Fibroblast of mammary gland (primary cell): Measurements from ENCODE around the gene CCDC127.

ENCODE experiments used
- DNase-seq: peaks from one replicate; pipeline ENCODE4 v3.0.0-alpha.2; 2010; ENCODE audit warnings: low read depth
- H3K4me3 ChIP-seq: 2 replicates; pipeline ENCODE4 v1.5.1; 2011; ENCODE audit warnings: low read depth, mild to moderate bottlenecking, low read length, moderate library complexity; ENCODE audit not compliant: control insufficient read depth
- TF ChIP-seq, protein P1 (sequence below): conservative IDR thresholded peaks from 2 replicates; pipeline ENCODE4 v1.5.1; 2011; ENCODE audit warnings: low read depth, low read length, inconsistent platforms; ENCODE audit not compliant: control insufficient read depth, insufficient read depth

The CCDC127 gene

DNA sequence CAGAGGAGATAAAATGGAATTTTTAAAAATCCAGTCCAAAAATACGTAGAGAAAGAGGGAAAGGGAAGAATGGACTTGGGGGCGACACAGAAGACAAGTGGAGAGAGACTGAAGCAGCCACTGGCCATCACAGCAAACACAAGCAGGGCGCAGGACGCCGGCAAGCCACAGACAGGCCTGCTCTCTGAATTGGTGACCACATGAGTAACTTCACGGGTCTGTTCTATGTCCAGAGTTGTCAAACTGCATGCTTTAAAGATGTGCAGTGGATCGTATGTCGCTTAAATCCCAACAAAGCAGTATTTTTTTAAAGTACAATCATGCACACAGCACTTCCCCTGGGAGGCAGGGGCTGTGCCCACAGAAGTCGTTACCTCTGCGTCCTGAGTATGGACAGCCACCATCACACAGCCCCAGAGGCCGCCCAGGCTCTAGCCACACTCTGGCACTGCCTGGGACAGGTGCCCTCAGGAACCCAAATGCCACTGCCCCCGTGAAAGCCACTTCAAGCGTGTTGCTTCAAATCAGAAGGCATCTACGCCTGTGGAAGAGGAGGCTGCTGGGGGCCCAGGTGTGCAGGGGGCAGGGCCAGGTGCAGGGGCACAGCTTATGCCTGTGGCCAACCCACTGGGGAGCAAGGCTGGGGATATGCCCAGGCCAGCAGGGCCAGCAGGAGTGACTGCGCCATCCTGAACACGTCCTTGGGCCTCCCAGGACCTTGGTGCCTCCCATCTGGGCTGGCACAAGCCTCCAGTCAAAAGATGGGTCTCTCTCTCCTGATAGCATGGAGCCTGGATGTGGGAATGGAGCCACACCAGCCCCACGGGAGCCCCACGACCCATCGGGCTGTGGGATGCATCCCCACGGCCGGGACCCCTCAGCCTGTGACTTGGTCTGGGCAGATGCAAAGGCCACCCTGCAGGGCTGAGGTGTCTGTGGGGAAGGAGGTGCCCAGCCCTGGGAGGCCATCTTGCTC lies 32.6 kb downstream of the CCDC127 start:
- TF ChIP-seq, protein P1, sequence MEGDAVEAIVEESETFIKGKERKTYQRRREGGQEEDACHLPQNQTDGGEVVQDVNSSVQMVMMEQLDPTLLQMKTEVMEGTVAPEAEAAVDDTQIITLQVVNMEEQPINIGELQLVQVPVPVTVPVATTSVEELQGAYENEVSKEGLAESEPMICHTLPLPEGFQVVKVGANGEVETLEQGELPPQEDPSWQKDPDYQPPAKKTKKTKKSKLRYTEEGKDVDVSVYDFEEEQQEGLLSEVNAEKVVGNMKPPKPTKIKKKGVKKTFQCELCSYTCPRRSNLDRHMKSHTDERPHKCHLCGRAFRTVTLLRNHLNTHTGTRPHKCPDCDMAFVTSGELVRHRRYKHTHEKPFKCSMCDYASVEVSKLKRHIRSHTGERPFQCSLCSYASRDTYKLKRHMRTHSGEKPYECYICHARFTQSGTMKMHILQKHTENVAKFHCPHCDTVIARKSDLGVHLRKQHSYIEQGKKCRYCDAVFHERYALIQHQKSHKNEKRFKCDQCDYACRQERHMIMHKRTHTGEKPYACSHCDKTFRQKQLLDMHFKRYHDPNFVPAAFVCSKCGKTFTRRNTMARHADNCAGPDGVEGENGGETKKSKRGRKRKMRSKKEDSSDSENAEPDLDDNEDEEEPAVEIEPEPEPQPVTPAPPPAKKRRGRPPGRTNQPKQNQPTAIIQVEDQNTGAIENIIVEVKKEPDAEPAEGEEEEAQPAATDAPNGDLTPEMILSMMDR, result no peak
- no peak overlapping the region for H3K4me3 ChIP-seq
- DNase-seq, result no peak

DNA sequence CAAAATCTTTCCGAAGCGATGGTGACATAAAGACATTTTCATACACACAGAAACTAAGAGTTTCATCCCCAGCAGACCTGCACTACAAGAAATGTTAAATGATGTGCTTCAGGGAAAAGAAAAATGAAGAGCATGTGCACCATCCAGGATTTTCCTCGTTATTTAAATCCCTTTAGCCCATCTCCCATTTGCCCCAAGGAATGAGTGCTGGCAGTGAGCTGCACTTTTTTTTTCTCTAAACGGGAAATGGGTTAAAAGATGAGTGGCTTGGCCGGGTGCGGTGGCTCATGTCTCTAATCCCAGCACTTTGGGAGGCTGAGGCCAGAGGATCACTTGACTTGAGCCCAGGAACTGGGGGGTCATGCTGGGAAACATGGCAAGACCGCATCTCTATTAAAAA lies 33.5 kb downstream of the CCDC127 start:
- no peak overlapping the region for H3K4me3 ChIP-seq
- TF ChIP-seq, protein P1, result no peak
- DNase-seq, result no peak

DNA sequence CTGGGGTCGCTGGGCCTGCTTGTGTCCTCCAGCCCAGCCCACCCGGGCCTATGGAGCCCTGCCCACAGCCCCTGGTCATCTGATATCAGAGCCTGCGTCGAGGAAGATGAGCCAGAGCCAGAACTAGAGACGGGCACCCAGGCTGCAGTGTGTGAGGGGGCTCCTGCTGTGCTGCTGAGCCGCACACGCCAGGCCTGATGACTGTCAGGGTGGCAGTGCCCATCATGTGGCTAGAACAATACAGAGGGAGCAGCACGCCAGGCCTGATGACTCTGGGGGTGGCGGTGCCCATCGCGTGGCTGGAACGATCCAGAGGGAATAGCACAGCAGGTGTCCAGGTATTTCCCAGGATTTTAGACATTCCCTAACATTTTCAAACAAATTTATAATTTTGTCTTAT lies 35.8 kb downstream of the CCDC127 start:
- TF ChIP-seq, protein P1, result no peak
- DNase-seq, result no peak
- no peak overlapping the region for H3K4me3 ChIP-seq

DNA sequence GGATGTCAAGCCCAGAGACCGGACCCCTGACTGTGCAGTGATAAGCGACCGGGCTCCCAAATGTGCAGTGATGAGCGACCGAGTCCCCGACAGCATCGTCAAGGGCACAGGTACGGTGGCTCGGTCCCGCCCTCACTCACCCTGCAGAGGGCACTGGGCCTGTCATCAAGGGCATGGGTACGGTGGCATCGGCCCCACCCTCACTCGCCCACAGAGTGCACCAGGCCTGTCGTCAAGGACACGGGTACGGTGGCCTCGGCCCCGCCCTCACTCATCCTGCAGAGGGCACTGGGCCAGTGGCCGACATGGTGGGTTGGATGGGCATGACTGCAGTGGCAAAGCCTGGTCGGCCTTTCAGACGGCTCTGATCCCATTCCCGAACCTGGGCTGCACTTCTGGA lies 36.4 kb downstream of the CCDC127 start:
- DNase-seq, result no peak
- no peak overlapping the region for H3K4me3 ChIP-seq
- TF ChIP-seq, protein P1, result no peak

DNA sequence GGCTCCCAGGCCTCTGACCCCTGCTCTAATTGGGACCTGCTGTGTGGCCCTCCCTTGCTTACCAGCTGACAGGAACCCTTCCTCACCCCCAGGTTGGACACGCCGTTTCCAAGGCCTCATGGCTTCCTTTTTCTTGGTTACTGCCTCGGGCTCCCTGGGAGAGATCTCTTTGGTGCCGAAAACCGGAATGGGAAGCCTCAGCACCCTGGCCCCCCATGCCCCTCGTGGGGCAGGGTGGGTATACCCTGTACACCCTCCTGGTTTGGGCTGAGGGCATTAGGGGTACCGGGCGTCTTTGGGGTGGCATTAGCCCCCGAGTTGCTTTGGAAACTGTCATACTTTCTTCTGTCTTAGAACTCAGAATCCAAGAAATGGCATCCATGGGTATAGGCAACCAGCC lies 36.8 kb downstream of the CCDC127 start:
- DNase-seq, result no peak
- no peak overlapping the region for H3K4me3 ChIP-seq
- TF ChIP-seq, protein P1, result no peak

DNA sequence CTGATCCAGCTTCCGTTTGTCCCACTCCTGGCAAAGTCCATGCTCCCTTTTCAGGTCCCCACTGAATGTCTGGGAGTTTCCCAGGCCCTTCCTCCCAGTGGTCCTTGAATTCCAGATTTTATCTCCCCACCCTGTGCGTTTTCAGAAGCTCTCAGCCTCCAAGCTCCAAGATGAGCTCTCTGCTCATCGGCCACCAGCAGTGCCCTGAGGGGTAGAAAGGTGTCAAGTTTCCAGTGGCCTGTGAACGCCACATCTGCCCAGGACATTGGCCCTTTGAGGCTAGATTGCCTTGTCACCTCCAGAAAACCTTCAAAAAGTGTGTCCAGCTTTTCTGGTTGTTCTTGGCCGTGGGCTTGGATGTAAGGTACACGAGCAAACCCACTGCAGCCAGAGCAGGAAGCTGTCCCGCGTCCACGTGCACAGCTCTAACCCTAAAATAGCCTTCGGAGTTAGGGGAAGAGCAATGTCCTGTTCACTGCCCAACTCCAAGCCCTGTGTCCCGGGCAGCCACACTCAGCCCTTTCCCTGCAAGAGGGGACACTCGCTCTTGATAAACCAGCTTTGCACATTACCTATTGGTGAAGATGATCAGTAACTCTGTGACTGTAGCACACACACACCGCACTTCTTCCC lies 37.6 kb downstream of the CCDC127 start:
- no peak for DNase-seq
- TF ChIP-seq, protein P1, result no peak

More for the DNA sequence above, 37.6 kb downstream of the CCDC127 start:
- no peak overlapping the region for H3K4me3 ChIP-seq
